ENCODE results near the gene IWS1.

Gene IWS1

DNA sequence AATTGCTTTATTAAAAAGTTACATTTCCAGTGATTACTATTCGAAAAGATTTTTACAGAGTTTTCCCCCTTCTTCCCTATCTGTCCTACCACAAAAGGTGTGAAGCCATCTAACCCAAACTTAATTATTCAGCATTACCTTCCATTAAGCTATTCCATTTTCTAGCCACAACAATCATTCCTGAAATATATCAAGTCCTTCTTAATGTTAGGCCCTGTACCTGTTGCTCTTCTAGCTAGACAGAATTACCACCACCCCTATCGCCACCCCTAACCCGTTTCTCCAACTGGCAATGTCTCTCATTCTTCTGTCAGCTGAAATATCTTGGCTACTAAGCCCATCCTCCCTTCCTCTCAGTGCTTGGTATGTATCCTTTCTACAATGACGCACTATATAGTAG lies 13.9 kb downstream of the IWS1 start:
- Histone ChIP-seq H3K9me3 (ENCODE audit: control insufficient read depth in 2 of 2, low read length in 2 of 2) (no peaks in the 10 kb centered on the region), H3K4me1 (ENCODE audit: control insufficient read depth, insufficient read depth, low read length) (peaks cover 43% of the 10 kb centered on the region), H3K27me3 (ENCODE audit: control insufficient read depth in 1 of 2, insufficient read depth in 2 of 2, low read length in 2 of 2) (no peaks in the 10 kb centered on the region), H3K9ac (ENCODE audit: low read length in 2 of 2) (no peak overlapping the region), H3K4me3 (ENCODE audit: low read length in 2 of 2) (no peak overlapping the region), H3K36me3 (ENCODE audit: control insufficient read depth in 2 of 2, insufficient read depth in 2 of 2, low read length in 2 of 2) (peaks cover 0 to 6% of the 10 kb centered on the region in 2 donors), H3K27ac (ENCODE audit: low read length) (no peak overlapping the region)

- Histone ChIP-seq H3K27ac (ENCODE audit: low read length) (no peak overlapping the region), H3K4me3 (ENCODE audit: low read length in 2 of 2) (no peak overlapping the region), H3K9ac (ENCODE audit: low read length in 2 of 2) (no peak overlapping the region), H3K9me3 (ENCODE audit: control insufficient read depth in 2 of 2, low read length in 2 of 2) (no peaks in the 10 kb centered on the region), H3K4me1 (ENCODE audit: control insufficient read depth, insufficient read depth, low read length) (peaks cover 43% of the 10 kb centered on the region), H3K36me3 (ENCODE audit: control insufficient read depth in 2 of 2, insufficient read depth in 2 of 2, low read length in 2 of 2) (peaks cover 0 to 6% of the 10 kb centered on the region in 2 donors), H3K27me3 (ENCODE audit: control insufficient read depth in 1 of 2, insufficient read depth in 2 of 2, low read length in 2 of 2) (no peaks in the 10 kb centered on the region)
These were observed 14.4 kb downstream of the IWS1 start for GRCh38 chr2:127511917-127512316.

DNA sequence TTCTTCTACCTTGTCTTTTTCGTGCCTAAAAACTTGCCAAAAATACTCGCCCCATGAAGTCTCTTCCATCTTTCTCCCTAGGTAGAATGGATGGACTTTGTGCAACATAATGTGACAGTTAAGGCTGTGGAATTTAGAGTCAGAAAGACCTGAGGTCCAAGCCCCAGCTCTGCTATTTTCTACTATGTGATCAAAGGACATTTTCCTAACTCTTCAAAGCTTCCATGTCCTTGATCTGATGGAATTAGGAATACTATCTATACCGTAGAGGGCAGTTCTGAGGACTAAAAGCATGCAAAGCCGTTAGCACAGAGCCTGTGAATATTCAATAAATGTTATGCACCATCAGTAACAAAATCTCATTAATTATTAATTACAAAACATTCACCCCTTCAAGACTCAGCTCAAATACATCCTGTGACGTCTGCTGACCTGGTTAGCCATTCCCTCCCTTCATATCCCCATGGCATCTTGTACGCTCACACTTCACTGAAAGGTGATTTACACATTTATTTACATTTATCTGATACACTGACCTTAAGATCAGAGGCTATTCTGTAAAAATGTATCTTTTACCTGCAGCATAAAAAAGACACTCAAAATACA lies 15.1 kb downstream of the IWS1 start:
- peaks cover 38% of the 10 kb centered on the region for H3K4me1 ChIP-seq (ENCODE audit: control insufficient read depth, insufficient read depth, low read length)
- H3K9ac ChIP-seq (ENCODE audit: low read length in 2 of 2) = no peak overlapping the region
- no peaks in the 10 kb centered on the region for H3K27me3 ChIP-seq (ENCODE audit: control insufficient read depth in 1 of 2, insufficient read depth in 2 of 2, low read length in 2 of 2)
- no peaks in the 10 kb centered on the region for H3K9me3 ChIP-seq (ENCODE audit: control insufficient read depth in 2 of 2, low read length in 2 of 2)
- peaks cover 0 to 6% of the 10 kb centered on the region in 2 donors for H3K36me3 ChIP-seq (ENCODE audit: control insufficient read depth in 2 of 2, insufficient read depth in 2 of 2, low read length in 2 of 2)
- H3K27ac ChIP-seq (ENCODE audit: low read length) = no peak overlapping the region
- H3K4me3 ChIP-seq (ENCODE audit: low read length in 2 of 2) = no peak overlapping the region

DNA sequence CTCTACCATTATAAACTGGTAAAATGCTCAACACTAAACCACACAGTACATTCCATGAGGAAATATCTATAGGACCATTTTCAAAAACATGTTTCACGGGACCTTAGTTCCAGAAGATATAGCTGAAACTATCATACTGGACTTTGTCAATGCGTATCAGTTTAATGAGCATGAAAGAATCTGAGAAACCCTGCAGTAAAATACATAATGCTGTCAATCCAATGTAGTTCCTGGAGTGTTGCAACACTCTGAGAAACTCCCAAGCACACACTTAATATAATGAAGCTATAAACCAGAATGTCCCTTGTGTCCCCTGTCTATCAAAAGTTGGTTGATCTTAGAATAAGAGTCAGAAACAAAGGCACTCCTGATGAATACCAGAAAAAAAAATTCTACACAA lies 16.2 kb downstream of the IWS1 start:
- Histone ChIP-seq H3K27ac (ENCODE audit: low read length) (no peak overlapping the region), H3K9me3 (ENCODE audit: control insufficient read depth in 2 of 2, low read length in 2 of 2) (no peaks in the 10 kb centered on the region), H3K36me3 (ENCODE audit: control insufficient read depth in 2 of 2, insufficient read depth in 2 of 2, low read length in 2 of 2) (peaks cover 4 to 10% of the 10 kb centered on the region in 2 donors), H3K4me3 (ENCODE audit: low read length in 2 of 2) (no peak overlapping the region), H3K4me1 (ENCODE audit: control insufficient read depth, insufficient read depth, low read length) (peaks cover 26% of the 10 kb centered on the region), H3K9ac (ENCODE audit: low read length in 2 of 2) (no peak overlapping the region), H3K27me3 (ENCODE audit: control insufficient read depth in 1 of 2, insufficient read depth in 2 of 2, low read length in 2 of 2) (no peaks in the 10 kb centered on the region)

DNA sequence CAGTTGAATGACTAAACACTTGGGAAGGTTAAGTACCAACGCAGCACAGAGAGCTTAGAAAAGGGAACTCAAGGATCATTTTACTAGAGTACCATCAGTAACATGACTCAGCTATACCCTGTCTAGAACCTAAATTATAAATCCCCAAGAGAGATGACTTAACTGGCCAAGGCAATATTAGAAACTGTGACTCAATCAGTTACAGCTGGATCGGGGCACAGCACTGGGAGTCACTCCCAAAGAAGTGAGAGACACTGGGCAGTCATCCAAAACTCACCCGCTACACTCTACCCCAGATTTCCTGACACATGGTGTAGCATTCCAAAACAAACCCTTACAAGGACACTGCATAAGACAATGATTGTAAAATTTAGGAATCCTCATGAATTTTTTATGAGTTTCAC lies 17.7 kb downstream of the IWS1 start:
- Histone ChIP-seq H3K9ac (ENCODE audit: low read length in 2 of 2) (no peak overlapping the region), H3K4me1 (ENCODE audit: control insufficient read depth, insufficient read depth, low read length) (peaks cover 16% of the 10 kb centered on the region), H3K36me3 (ENCODE audit: control insufficient read depth in 2 of 2, insufficient read depth in 2 of 2, low read length in 2 of 2) (peaks cover 11 to 18% of the 10 kb centered on the region in 2 donors), H3K4me3 (ENCODE audit: low read length in 2 of 2) (no peak overlapping the region), H3K9me3 (ENCODE audit: control insufficient read depth in 2 of 2, low read length in 2 of 2) (no peaks in the 10 kb centered on the region), H3K27me3 (ENCODE audit: control insufficient read depth in 1 of 2, insufficient read depth in 2 of 2, low read length in 2 of 2) (no peaks in the 10 kb centered on the region), H3K27ac (ENCODE audit: low read length) (peak overlapping the region; percentile 13)

GRCh38 chr2:127508023-127508630 lies 18.2 kb downstream of the IWS1 start:
- Histone ChIP-seq H3K9ac (ENCODE audit: low read length in 2 of 2) (no peak overlapping the region), H3K4me1 (ENCODE audit: control insufficient read depth, insufficient read depth, low read length) (peaks cover 16% of the 10 kb centered on the region), H3K9me3 (ENCODE audit: control insufficient read depth in 2 of 2, low read length in 2 of 2) (no peaks in the 10 kb centered on the region), H3K27ac (ENCODE audit: low read length) (no peak overlapping the region), H3K4me3 (ENCODE audit: low read length in 2 of 2) (no peak overlapping the region), H3K27me3 (ENCODE audit: control insufficient read depth in 1 of 2, insufficient read depth in 2 of 2, low read length in 2 of 2) (no peaks in the 10 kb centered on the region), H3K36me3 (ENCODE audit: control insufficient read depth in 2 of 2, insufficient read depth in 2 of 2, low read length in 2 of 2) (peaks cover 12 to 20% of the 10 kb centered on the region in 2 donors)

- peaks cover 14 to 27% of the 10 kb centered on the region in 2 donors for H3K36me3 ChIP-seq (ENCODE audit: control insufficient read depth in 2 of 2, insufficient read depth in 2 of 2, low read length in 2 of 2)
- peaks cover 11% of the 10 kb centered on the region for H3K4me1 ChIP-seq (ENCODE audit: control insufficient read depth, insufficient read depth, low read length)
- no peaks in the 10 kb centered on the region for H3K27me3 ChIP-seq (ENCODE audit: control insufficient read depth in 1 of 2, insufficient read depth in 2 of 2, low read length in 2 of 2)
- H3K9ac ChIP-seq (ENCODE audit: low read length in 2 of 2) = no peak overlapping the region
- no peak overlapping the region for H3K27ac ChIP-seq (ENCODE audit: low read length)
- no peak overlapping the region for H3K4me3 ChIP-seq (ENCODE audit: low read length in 2 of 2)
- H3K9me3 ChIP-seq (ENCODE audit: control insufficient read depth in 2 of 2, low read length in 2 of 2) = no peaks in the 10 kb centered on the region
These were observed 19.8 kb downstream of the IWS1 start for GRCh38 chr2:127506510-127506909.

DNA sequence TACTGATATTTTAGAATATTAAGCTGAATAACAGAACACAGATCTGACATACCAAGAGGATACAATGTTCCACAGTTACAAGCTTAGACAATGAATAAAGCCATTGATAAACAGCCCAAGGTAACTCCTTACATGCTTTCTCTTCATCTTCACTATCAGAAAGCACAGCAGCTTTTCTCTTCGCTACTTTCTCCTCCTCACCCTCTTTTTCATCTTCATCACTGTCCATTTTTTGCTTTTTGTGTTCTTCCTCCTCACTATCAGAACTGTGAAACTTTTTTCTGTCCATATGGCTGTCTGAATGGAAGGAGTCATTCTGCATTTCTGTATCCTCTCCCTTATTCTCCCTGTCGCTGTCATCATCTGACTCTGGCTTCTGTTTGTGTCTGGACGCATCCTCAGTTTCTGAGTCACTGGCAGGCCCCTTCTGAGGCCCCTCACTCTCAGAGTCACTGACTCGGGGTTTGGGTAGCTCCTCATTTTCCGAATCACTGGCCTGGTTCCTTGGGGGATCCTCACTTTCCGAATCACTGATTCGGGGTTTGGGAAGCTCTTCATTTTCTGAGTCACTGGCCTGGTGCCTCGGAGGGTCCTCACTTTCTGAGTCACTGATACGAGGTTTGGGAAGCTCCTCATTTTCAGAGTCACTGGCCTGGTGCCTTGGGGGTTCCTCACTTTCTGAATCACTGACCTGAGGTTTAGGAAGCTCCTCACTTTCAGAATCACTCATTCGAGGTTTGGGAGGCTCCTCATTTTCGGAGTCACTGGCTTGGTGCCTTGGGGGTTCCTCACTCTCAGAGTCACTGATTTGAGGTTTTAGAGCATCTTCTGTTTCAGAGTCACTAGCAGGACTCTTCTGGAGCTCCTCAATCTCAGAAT lies 21.5 kb downstream of the IWS1 start:
- Histone ChIP-seq H3K36me3 (ENCODE audit: control insufficient read depth in 2 of 2, insufficient read depth in 2 of 2, low read length in 2 of 2) (peaks cover 14 to 33% of the 10 kb centered on the region in 2 donors), H3K27me3 (ENCODE audit: control insufficient read depth in 1 of 2, insufficient read depth in 2 of 2, low read length in 2 of 2) (no peaks in the 10 kb centered on the region), H3K4me1 (ENCODE audit: control insufficient read depth, insufficient read depth, low read length) (peaks cover 11% of the 10 kb centered on the region), H3K9ac (ENCODE audit: low read length in 2 of 2) (no peak overlapping the region), H3K27ac (ENCODE audit: low read length) (no peak overlapping the region), H3K4me3 (ENCODE audit: low read length in 2 of 2) (no peak overlapping the region), H3K9me3 (ENCODE audit: control insufficient read depth in 2 of 2, low read length in 2 of 2) (no peaks in the 10 kb centered on the region)

GRCh38 chr2:127503491-127503890 lies 22.8 kb downstream of the IWS1 start:
- H3K27ac ChIP-seq (ENCODE audit: low read length) = no peak overlapping the region
- no peak overlapping the region for H3K9ac ChIP-seq (ENCODE audit: low read length in 2 of 2)
- no peak overlapping the region for H3K4me3 ChIP-seq (ENCODE audit: low read length in 2 of 2)
- H3K36me3 ChIP-seq (ENCODE audit: control insufficient read depth in 2 of 2, insufficient read depth in 2 of 2, low read length in 2 of 2) = peaks cover 18 to 36% of the 10 kb centered on the region in 2 donors
- H3K27me3 ChIP-seq (ENCODE audit: control insufficient read depth in 1 of 2, insufficient read depth in 2 of 2, low read length in 2 of 2) = no peaks in the 10 kb centered on the region
- peaks cover 8% of the 10 kb centered on the region for H3K4me1 ChIP-seq (ENCODE audit: control insufficient read depth, insufficient read depth, low read length)
- H3K9me3 ChIP-seq (ENCODE audit: control insufficient read depth in 2 of 2, low read length in 2 of 2) = no peaks in the 10 kb centered on the region

DNA sequence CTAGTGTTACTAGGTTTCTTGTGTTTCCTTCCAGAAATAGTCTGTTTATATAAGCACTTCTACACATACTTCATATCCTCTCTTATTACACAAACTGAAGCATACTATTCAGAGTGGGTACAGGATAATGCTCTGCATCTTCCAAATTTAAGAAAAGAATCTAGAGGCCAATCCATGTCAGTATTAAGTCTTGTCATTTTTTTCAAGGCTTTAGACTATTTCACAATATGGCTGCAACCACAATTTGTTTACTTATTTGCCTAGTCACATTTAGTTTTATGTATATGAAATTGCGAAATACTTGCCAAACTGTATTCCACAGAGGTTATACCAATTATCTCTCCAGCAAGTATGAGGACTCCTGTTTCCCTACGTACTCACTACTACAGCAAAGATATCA lies 27.9 kb downstream of the IWS1 start:
- Histone ChIP-seq H3K36me3 (ENCODE audit: control insufficient read depth in 2 of 2, insufficient read depth in 2 of 2, low read length in 2 of 2) (peaks cover 19 to 20% of the 10 kb centered on the region in 2 donors), H3K27ac (ENCODE audit: low read length) (no peak overlapping the region), H3K9ac (ENCODE audit: low read length in 2 of 2) (no peak overlapping the region)

More for the DNA sequence above, 27.9 kb downstream of the IWS1 start:
- no peaks in the 10 kb centered on the region for H3K4me1 ChIP-seq (ENCODE audit: control insufficient read depth, insufficient read depth, low read length)
- no peaks in the 10 kb centered on the region for H3K27me3 ChIP-seq (ENCODE audit: control insufficient read depth in 1 of 2, insufficient read depth in 2 of 2, low read length in 2 of 2)
- H3K4me3 ChIP-seq (ENCODE audit: low read length in 2 of 2) = no peak overlapping the region
- H3K9me3 ChIP-seq (ENCODE audit: control insufficient read depth in 2 of 2, low read length in 2 of 2) = no peaks in the 10 kb centered on the region
